HG02870 (cell line): Measurements from ENCODE around the gene FER.
"Not testable (repeated sequence)": the region's sequence is repeated elsewhere in the genome, so short reads cannot be mapped to it uniquely, and the experiment has no call there.

Experiments used
- ATAC-seq: cut with Tn5 transposase; IDR thresholded peaks from one replicate; pipeline ENCODE4 v1.9.1; 2021; ENCODE audit warnings: mild to moderate bottlenecking, moderate library complexity; ENCODE audit not compliant: unreplicated experiment

Gene FER

GRCh38 chr5:108743846-108744245 lies 3.9 kb upstream of the FER start:
- no peak for ATAC-seq

DNA sequence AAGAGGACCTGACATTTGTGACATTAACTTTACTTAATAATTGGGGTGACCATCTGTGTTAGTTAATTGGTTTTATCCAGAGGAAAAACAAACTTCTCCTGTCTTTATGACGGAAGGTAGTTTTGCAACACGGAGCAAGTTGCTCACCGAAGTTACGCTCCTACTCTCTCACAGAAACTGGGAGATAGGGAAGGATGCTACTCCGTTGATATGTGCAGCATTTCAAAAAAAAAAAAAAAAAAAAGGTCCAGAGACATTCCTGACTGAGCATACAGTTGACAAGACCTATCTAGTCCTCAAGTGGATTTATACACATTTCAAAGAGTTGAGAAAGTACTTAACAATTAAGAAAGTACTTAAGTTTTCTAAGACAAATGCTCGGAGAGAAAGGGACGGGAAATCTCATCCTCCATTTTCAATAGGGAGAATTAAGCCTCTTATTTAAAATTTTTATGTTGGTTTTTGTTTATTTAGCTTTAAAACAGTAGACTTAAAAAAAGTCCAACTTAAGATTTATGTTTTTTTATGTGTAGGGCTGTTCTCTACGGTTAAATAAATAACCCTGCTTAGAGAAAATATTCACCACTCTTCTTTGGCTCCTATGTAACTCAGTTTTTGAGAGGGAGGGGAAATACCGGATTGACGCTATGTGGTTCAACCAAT lies 455 bp upstream of the FER start:
- no peak for ATAC-seq

GRCh38 chr5:108748401-108749127 lies 867 bp downstream of the FER start:
- ATAC-seq = peak; percentile 95

- ATAC-seq = peak; percentile 22
Measured at GRCh38 chr5:108749128-108749861, 1.6 kb downstream of the FER start.

DNA sequence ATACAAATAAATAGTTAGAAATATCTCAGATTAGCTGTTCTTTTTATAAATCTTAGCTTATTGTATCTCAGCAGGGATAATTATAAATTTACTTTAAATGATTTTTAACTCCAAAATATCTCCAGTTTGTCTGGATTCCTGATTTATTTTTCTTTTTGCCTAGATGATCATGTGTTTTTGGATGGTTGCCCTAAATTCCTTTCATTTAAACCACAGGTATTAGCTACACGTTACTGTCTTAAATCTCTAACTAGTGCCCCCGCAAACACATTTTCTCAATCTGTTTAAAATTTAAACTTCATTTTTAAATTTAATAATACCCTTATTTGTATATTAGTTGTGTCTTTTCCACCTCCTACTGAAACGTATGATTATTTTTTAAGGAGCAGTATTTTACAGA lies 5.6 kb downstream of the FER start:
- ATAC-seq = no peak

- no peak for ATAC-seq
Measured at GRCh38 chr5:108753877-108754276, 6.2 kb downstream of the FER start.

DNA sequence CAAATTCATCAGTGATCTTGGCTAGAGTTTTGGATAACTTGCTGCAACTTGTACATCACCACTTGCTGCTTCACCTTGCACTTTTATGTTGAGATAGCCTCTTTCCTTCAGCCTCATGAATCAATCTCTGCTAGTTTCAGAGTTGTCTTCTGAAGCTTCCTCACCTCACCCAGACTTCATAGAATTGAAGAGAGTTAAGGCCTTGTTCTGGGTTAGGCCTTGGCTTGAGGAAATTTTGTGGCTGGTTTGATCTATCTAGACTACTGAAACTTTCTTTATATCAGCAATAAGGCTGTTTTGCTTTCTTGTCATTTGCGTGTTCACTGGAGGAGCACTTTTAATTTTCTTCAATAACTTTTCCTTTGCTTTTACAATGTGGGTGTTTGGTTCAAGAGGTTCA lies 12.8 kb downstream of the FER start:
- no peak for ATAC-seq

GRCh38 chr5:108762660-108763059 lies 15.0 kb downstream of the FER start:
- no peak for ATAC-seq

- ATAC-seq = no peak
Measured at GRCh38 chr5:108763222-108763916, 15.7 kb downstream of the FER start.

- ATAC-seq = no peak
Measured at GRCh38 chr5:108765647-108766046, 17.9 kb downstream of the FER start.

DNA sequence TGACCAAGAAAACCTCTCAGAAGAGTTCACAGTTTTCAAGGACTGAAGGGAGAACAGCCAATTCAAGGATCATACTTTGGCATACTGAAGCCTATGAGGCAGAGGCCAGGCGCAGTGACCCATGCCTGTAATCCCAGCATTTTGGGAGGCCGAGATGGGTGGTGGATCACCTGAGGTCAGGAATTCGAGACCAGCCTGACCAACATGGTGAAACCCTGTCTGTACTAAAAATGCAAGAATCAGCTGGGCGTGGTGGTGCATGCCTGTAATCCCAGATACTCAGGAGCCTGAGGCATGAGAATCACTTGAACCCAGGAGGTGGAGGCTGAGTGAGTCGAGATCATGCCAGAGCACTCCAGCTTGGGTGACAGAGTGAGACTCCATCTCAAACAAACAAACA lies 19.2 kb downstream of the FER start:
- ATAC-seq = not testable (repeated sequence)

DNA sequence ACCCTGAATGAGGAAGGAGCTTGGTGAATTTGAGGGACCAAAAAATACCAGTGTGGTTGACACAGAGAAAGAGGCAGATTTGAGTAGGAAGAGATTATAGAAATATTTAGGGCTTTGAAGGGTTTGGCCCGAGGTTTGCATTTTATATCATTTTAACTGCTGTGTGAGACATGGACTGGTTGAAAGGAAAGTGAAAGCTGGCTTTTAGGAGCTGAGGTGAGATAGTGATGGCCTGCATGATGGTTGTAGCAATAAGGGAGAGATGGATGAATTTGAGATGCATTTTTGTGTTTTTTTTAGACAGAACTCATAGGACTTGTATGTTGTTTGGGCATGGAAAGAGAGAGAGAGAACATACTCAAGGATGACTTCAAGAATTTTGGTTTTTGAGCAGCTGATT lies 21.7 kb downstream of the FER start:
- ATAC-seq = peak; percentile 57

GRCh38 chr5:108772626-108773025 lies 24.9 kb downstream of the FER start:
- no peak for ATAC-seq

DNA sequence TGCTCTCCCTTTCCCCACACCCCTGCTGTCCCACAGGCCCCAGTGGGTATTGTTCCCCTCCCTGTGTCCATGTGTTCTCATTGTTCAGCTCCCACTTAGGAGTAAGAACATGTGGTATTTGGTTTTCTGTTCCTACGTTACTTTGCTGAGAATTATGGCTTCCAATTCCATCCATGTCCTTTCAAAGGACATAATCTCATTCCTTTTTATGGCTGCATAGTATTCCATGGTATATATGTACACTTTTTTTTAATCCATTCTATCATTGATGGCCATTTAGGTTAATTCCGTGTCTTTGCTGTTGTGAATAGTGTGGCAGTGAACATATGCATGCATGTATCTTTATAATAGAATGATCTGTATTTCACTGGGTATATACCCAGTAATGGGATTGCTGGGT lies 25.6 kb downstream of the FER start:
- ATAC-seq = no peak

DNA sequence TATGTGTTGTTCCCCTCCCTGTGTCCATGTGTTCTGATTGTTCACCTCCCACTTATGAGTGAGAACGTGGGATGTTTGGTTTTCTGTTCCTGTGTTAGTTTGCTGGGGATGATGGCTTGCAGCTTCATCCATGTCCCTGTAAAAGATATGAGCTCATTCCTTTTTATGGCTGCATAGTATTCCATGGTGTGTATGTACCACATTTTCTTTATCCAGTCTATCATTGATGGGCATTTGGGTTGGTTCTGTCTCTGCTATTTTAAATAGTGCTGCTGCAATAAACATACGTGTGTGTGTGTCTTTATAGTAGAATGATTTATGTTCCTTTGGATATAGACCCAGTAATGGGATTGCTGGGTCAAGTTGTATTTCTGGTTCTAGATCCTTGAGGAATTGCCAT lies 26.4 kb downstream of the FER start:
- ATAC-seq = not testable (repeated sequence)

- not testable (repeated sequence) for ATAC-seq
Measured at GRCh38 chr5:108777582-108777981, 29.9 kb downstream of the FER start.

DNA sequence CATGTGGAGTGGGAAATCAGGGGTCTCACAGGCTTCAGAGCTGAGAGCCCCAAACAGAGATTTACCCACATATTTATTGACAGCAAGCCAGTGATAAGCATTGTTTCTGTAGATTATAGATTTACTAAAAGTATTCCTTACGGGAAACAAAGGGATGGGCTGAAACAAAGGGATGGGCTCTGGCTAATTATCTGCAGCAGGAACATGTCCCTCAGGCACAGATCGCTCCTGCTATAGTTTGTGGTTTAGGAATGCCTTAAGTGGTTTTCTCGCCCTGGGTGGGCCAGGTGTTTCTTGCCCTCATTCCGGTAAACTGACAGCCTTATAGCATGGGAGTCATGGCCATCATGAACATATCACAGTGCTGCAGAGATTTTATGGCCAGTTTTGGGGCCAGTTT lies 36.9 kb downstream of the FER start:
- ATAC-seq = not testable (repeated sequence)

DNA sequence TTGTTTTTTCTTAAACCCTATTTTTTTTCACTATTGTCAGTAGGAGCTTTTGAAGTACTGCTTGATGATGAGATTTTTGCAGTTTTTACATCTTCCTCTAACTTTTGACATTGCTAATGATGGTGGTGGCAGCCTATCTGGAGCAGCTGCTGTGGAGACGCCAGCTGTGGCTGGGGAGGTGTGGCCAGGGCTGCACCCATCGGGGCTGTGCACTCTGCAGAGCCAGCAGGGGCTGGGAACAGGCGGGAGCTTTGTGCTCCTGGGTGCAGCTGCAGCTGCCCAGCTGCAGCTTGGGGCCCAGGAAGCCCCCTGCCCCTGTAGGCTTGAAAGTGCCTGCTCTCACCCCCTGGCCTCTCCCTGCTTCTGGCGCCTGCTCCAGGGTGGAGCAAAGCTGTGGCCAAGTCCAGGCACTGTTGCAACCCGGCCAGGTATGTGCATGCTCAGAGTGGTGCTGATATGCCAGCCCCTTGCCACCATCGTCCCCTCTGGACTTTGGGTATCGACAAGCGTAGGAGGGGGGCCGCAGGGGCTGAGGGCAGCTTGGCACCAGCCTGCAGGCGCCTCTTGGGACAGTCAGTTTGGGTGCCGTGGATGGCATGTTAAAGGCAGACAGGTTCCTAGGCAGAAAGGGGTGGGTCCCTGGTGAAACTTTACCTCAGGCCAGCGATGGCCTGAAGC lies 39.2 kb downstream of the FER start:
- no peak for ATAC-seq

DNA sequence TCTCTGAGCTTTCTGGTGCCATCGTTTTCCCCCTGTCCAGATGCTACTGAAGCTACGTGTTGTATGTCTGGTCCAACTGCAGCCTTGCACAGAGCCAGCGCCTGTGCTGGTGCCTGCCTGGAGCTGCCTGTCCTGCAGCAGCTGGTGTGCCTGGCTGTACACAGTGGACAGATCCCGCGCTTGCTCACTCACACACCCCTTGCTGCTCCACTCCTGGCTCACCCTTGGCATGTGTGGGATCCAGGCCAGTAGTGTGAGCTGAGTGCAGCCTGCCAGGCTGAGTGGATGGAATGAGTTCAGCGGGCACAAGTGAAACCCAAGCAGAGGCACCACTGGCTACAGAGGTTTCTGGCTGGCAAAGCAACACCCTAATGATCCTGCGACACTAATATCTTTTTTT lies 40.4 kb downstream of the FER start:
- no peak for ATAC-seq

DNA sequence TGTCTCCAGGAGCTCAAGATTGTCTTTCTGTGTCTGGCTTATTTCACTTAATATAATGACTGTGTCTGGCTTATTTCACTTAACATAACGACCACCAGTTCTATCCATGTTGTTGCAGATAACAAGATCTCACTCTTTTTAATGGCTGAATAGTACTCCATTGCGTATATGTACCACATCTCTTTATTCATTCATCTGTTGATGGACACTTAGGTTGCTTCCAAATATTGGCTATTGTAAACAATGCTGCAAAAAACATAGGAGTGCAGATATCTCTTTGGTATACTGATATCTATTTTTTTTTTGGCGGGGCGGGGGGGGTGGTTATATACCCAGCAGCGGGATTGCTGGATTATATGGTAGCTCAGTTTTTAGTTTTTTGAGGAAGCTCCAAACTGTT lies 45.5 kb downstream of the FER start:
- no peak for ATAC-seq

DNA sequence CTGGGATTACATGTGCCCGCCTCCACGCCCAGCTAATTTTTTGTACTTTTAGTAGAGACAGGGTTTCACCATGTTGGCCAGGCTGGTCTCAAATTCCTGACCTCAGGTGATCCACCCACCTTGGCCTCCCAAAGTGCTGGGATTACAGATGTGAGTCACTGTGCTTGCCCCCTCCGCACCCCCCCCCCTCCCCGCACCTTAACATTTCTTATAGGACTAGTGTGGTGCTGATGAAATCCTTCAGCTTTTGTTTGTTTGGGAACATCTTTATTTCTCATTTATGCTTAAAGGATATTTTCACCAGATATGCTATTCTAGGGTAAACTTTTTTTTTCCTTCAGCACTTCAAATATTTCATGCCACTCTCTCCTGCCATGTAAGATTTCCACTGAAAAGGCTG lies 46.7 kb downstream of the FER start:
- not testable (repeated sequence) for ATAC-seq
